A549 (cell line): ENCODE results near the gene MED13L.

ENCODE experiments used
- EP300 ChIP-seq, 2 experiments: fragments of >200 bp; sonication (Bioruptor Twin); formaldehyde crosslinking; IDR thresholded peaks; 2 replicates in 1 of 2; 3 replicates in 1 of 2; pipeline ENCODE4 v1.6.1; 2016 to 2017
- KDM1A ChIP-seq: fragments of 200-600 bp; sonication (generic); IDR thresholded peaks from 2 replicates; pipeline ENCODE4 v1.6.1; 2016; ENCODE audit warnings: low read depth, mild to moderate bottlenecking
- POLR2A ChIP-seq: IDR thresholded peaks from 2 replicates; pipeline ENCODE4 v1.6.1; 2012; ENCODE audit warnings: mild to moderate bottlenecking, low read length
- TF ChIP-seq, protein P1 (sequence below): fragments of >200 bp; sonication (Bioruptor Twin); formaldehyde crosslinking; IDR thresholded peaks from 3 replicates; pipeline ENCODE4 v1.5.1; 2016

DNA sequence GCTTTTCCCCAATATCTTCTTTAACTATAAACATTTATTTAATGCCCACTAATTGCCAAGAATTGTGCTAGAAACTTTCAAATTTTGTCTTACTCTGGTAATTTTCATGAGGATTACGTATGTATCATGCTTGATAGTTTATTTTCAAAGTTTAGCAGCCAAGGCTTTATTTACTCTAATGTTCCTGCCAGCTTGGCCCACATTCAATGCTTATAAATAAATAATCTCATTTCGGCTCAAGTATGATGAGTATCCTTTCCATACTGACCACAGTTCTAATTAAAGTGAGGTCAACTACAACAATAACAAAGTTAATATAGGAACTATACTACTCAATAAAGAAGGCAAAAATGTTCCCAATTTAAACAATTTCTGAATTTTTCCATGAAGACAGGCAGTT is 259.2 kb downstream of the MED13L start:
- TF ChIP-seq, protein P1, sequence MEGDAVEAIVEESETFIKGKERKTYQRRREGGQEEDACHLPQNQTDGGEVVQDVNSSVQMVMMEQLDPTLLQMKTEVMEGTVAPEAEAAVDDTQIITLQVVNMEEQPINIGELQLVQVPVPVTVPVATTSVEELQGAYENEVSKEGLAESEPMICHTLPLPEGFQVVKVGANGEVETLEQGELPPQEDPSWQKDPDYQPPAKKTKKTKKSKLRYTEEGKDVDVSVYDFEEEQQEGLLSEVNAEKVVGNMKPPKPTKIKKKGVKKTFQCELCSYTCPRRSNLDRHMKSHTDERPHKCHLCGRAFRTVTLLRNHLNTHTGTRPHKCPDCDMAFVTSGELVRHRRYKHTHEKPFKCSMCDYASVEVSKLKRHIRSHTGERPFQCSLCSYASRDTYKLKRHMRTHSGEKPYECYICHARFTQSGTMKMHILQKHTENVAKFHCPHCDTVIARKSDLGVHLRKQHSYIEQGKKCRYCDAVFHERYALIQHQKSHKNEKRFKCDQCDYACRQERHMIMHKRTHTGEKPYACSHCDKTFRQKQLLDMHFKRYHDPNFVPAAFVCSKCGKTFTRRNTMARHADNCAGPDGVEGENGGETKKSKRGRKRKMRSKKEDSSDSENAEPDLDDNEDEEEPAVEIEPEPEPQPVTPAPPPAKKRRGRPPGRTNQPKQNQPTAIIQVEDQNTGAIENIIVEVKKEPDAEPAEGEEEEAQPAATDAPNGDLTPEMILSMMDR, result no peak
- no peak for TF ChIP-seq POLR2A
- TF ChIP-seq EP300 (IDR thresholded peaks at IDR 0.05), result no peak
- TF ChIP-seq KDM1A, result no peak
